KBM-7 (cell line): ENCODE results near the gene STXBP5.

ENCODE experiments used
- DNase-seq: peaks from one replicate; pipeline ENCODE4 v3.0.0-alpha.2; 2015
- in situ Hi-C: fragments of 300-500 bp; cut with MboI; formaldehyde crosslinking; loops from 2 replicates; pipeline ENCODE4 v1.14.3; 2020; ENCODE audit warnings: low sequenced_read_pairs, low pct_unique_long_range_greater_than_20kb, mixed read lengths

The STXBP5 gene

GRCh38 chr6:147395158-147395557 lies 190.9 kb downstream of the STXBP5 start:
- DNase-seq, result no peak
- in situ Hi-C loops, result no loop called here

GRCh38 chr6:147397306-147397705 lies 193.1 kb downstream of the STXBP5 start:
- no peak for DNase-seq
- in situ Hi-C loops, result no loop called here

GRCh38 chr6:147400968-147401367 lies 196.8 kb downstream of the STXBP5 start:
- in situ Hi-C loops, result no loop called here

GRCh38 chr6:147401779-147402178 lies 197.6 kb downstream of the STXBP5 start:
- no peak for DNase-seq
- in situ Hi-C loops, result no loop called here

More at GRCh38 chr6:147400968-147401367, 196.8 kb downstream of the STXBP5 start:
- DNase-seq, result no peak

- in situ Hi-C loops, result no loop called here
- DNase-seq, result no peak
Observed at GRCh38 chr6:147406783-147407182, 202.6 kb downstream of the STXBP5 start.

- in situ Hi-C loops, result no loop called here
- DNase-seq, result no peak
Observed at GRCh38 chr6:147407571-147407970, 203.4 kb downstream of the STXBP5 start.

- in situ Hi-C loops, result no loop called here
- no peak for DNase-seq
Observed at GRCh38 chr6:147416622-147417021, 212.4 kb downstream of the STXBP5 start.

GRCh38 chr6:147417954-147418353 lies 213.7 kb downstream of the STXBP5 start:
- no peak for DNase-seq
- in situ Hi-C loops, result no loop called here

GRCh38 chr6:147418523-147418922 lies 214.3 kb downstream of the STXBP5 start:
- no peak for DNase-seq
- in situ Hi-C loops, result no loop called here

- in situ Hi-C loops, result no loop called here
Observed at GRCh38 chr6:147421903-147422302, 217.7 kb downstream of the STXBP5 start.

GRCh38 chr6:147423111-147423510 lies 218.9 kb downstream of the STXBP5 start:
- DNase-seq, result no peak

More at GRCh38 chr6:147421903-147422302, 217.7 kb downstream of the STXBP5 start:
- DNase-seq, result no peak

GRCh38 chr6:147429794-147430193 lies 225.6 kb downstream of the STXBP5 start:
- in situ Hi-C loops, result no loop called here
- no peak for DNase-seq

More at GRCh38 chr6:147423111-147423510, 218.9 kb downstream of the STXBP5 start:
- in situ Hi-C loops, result no loop called here

- in situ Hi-C loops, result no loop called here
- no peak for DNase-seq
Observed at GRCh38 chr6:147430811-147431210, 226.6 kb downstream of the STXBP5 start.

- DNase-seq, result no peak
- in situ Hi-C loops, result no loop called here
Observed at GRCh38 chr6:147434076-147434475, 229.9 kb downstream of the STXBP5 start.

GRCh38 chr6:147434516-147434915 lies 230.3 kb downstream of the STXBP5 start:
- in situ Hi-C loops, result no loop called here
- no peak for DNase-seq

- DNase-seq, result no peak
- in situ Hi-C loops, result no loop called here
Observed at GRCh38 chr6:147437615-147438014, 233.4 kb downstream of the STXBP5 start.

- in situ Hi-C loops, result no loop called here
- DNase-seq, result no peak
Observed at GRCh38 chr6:147438758-147439528, 234.7 kb downstream of the STXBP5 start.
